Memory B cell (primary cell): ENCODE data around the gene COL18A1.

Experiments used
- ATAC-seq: fragments of 150-1000 bp; cut with Tn5 transposase; 2 replicates; pipeline ENCODE4 v1.10.0; 2021; ENCODE audit warnings: low read depth, mild to moderate bottlenecking, moderate library complexity
- DNase-seq, 2 donors: peaks; one replicate each; pipeline ENCODE4 v3.0.0; 2022; ENCODE audit warnings: low spot score in 2 of 2
- H3K27ac Mint-ChIP-seq: one replicate; pipeline ENCODE4 v1.8.0; 2022; ENCODE audit warnings: mild to moderate bottlenecking, moderate library complexity, mixed read lengths
- H3K27me3 Mint-ChIP-seq: one replicate; pipeline ENCODE4 v1.8.0; 2022; ENCODE audit warnings: mixed read lengths
- H3K36me3 Mint-ChIP-seq: one replicate; pipeline ENCODE4 v1.8.0; 2022; ENCODE audit warnings: mild to moderate bottlenecking, mixed read lengths
- H3K4me1 Mint-ChIP-seq: one replicate; pipeline ENCODE4 v1.8.0; 2022; ENCODE audit warnings: mixed read lengths
- H3K4me3 Mint-ChIP-seq: one replicate; pipeline ENCODE4 v1.8.0; 2022; ENCODE audit warnings: mild to moderate bottlenecking, moderate library complexity, mixed read lengths
- H3K9me3 Mint-ChIP-seq: one replicate; pipeline ENCODE4 v1.8.0; 2022; ENCODE audit warnings: mixed read lengths

Gene COL18A1

DNA sequence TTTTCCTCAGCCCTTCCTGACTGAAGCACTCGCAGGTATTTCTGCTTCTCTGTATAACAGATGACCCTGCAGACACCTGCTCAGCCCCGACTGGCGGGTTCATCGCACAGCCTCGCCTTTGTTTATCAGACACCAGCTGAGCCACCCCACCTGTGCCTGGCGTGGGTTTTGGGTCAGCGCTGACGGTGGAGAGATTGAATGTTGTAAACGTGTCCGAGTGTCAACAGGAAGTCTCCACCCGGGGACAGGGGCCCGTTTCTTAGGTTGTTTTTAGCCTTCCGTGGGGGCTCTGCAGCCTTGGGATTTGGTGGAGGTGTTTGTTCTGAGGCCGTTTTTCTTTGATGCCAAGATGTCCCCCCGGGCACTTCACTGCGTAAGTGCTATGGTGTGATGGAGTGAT lies 60.1 kb downstream of the COL18A1 start:
- Mint-ChIP-seq H3K27me3 (peaks cover 11% of the 10 kb centered on the region), H3K4me1 (peaks cover 10% of the 10 kb centered on the region), H3K9me3 (peaks cover 11% of the 10 kb centered on the region), H3K36me3 (peaks cover 2% of the 10 kb centered on the region), H3K4me3 (peak overlapping the region; percentile 83), H3K27ac (peak overlapping the region; percentile 86)
- ATAC-seq (peak; percentile 74), DNase-seq (no peak)

GRCh38 chr21:45465611-45466329 lies 60.8 kb downstream of the COL18A1 start:
- DNase-seq (no peak), ATAC-seq (no peak)
- H3K4me3 Mint-ChIP-seq, result peak overlapping the region; percentile 83
- H3K4me1 Mint-ChIP-seq, result peaks cover 10% of the 10 kb centered on the region
- H3K27me3 Mint-ChIP-seq, result peaks cover 8% of the 10 kb centered on the region
- H3K36me3 Mint-ChIP-seq, result peaks cover 2% of the 10 kb centered on the region
- peaks cover 11% of the 10 kb centered on the region for H3K9me3 Mint-ChIP-seq
- H3K27ac Mint-ChIP-seq, result peak overlapping the region; percentile 86

- Mint-ChIP-seq H3K27ac (no peak overlapping the region), H3K27me3 (peaks cover 6% of the 10 kb centered on the region), H3K4me1 (peaks cover 14% of the 10 kb centered on the region), H3K9me3 (peaks cover 9% of the 10 kb centered on the region), H3K36me3 (peaks cover 2% of the 10 kb centered on the region), H3K4me3 (peak overlapping the region; percentile 83)
- DNase-seq (no peak), ATAC-seq (no peak)
Observed at GRCh38 chr21:45466330-45467220, 61.6 kb downstream of the COL18A1 start.

GRCh38 chr21:45467221-45467779 lies 62.3 kb downstream of the COL18A1 start:
- Mint-ChIP-seq H3K27me3 (peaks cover 6% of the 10 kb centered on the region), H3K4me1 (peaks cover 14% of the 10 kb centered on the region), H3K36me3 (peaks cover 2% of the 10 kb centered on the region), H3K4me3 (no peak overlapping the region), H3K27ac (no peak overlapping the region), H3K9me3 (peaks cover 4% of the 10 kb centered on the region)
- ATAC-seq (no peak), DNase-seq (no peak)

DNA sequence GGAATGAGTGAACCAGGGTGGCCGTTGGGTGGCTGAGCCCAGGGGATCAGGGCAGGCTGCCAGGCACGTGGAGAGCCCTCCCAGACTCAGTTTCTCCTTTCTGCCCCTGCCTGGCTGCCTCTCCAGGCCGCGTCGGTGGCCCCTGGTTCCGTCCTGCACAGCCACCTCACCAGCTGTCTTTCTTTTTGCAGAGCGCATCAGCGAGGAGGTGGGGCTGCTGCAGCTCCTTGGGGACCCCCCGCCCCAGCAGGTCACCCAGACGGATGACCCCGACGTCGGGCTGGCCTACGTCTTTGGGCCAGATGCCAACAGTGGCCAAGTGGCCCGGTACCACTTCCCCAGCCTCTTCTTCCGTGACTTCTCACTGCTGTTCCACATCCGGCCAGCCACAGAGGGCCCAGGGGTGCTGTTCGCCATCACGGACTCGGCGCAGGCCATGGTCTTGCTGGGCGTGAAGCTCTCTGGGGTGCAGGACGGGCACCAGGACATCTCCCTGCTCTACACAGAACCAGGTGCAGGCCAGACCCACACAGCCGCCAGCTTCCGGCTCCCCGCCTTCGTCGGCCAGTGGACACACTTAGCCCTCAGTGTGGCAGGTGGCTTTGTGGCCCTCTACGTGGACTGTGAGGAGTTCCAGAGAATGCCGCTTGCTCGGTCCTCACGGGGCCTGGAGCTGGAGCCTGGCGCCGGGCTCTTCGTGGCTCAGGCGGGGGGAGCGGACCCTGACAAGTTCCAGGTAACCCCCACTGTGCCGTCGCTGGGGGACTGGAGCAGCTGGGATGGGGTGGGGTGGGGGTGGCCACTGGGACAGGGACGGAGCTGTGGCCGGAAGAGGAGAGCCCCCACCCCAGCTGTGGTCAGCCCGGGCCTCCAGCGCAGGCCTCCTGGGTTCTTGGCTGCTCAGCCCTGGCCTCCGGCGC lies 63.3 kb downstream of the COL18A1 start:
- ATAC-seq (no peak), DNase-seq (no peak)
- Mint-ChIP-seq H3K4me1 (peaks cover 14% of the 10 kb centered on the region), H3K9me3 (no peaks in the 10 kb centered on the region), H3K4me3 (no peak overlapping the region), H3K27me3 (peaks cover 6% of the 10 kb centered on the region), H3K27ac (no peak overlapping the region), H3K36me3 (peaks cover 2% of the 10 kb centered on the region)

DNA sequence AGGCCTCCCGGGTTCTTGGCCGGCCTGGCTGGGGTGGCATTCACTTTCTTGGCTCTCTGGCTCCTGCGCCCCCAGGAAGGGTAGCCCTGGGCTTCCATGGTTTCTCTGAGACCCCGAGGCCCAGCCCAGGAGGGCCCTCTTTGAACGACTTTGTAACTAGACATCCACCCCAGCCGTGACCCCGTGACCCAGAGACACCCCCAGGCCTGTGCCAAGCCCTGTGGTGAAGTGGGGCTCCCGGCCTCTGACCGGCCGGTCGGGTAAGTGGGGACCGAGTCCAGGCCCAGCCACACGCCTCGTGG lies 64.0 kb downstream of the COL18A1 start:
- ATAC-seq (no peak), DNase-seq (no peak)
- Mint-ChIP-seq H3K27ac (no peak overlapping the region), H3K9me3 (no peaks in the 10 kb centered on the region), H3K36me3 (peaks cover 2% of the 10 kb centered on the region), H3K4me1 (peaks cover 14% of the 10 kb centered on the region), H3K4me3 (no peak overlapping the region), H3K27me3 (peaks cover 6% of the 10 kb centered on the region)

GRCh38 chr21:45469273-45470086 lies 64.5 kb downstream of the COL18A1 start:
- no peak overlapping the region for H3K27ac Mint-ChIP-seq
- H3K27me3 Mint-ChIP-seq, result peaks cover 10% of the 10 kb centered on the region
- H3K4me3 Mint-ChIP-seq, result no peak overlapping the region
- H3K9me3 Mint-ChIP-seq, result no peaks in the 10 kb centered on the region
- DNase-seq (no peak), ATAC-seq (no peak)
- peaks cover 18% of the 10 kb centered on the region for H3K4me1 Mint-ChIP-seq
- peaks cover 5% of the 10 kb centered on the region for H3K36me3 Mint-ChIP-seq

DNA sequence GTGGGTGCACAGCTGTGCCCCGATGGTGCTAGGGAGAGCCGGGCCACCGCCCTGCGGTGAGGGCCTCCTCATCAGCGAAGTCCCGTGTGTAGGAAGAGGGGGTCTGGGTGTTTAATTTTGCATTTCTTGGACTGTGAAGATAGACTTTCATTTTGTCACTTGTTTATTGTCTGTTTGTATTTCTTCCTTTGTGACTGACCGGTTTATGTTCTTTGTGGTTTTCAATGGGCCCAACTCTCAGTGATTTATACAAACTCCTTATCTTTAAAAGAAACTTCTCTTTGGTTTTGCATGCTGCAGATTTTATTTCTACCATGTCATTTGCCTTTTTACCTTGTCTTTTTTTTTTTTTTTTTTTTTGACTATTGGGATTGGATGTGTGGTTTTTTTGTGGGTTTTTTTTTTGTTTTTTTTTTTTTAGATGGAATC lies 65.1 kb downstream of the COL18A1 start:
- peaks cover 4% of the 10 kb centered on the region for H3K36me3 Mint-ChIP-seq
- DNase-seq (no peak), ATAC-seq (no peak)
- H3K27me3 Mint-ChIP-seq, result peaks cover 8% of the 10 kb centered on the region
- no peak overlapping the region for H3K4me3 Mint-ChIP-seq
- H3K9me3 Mint-ChIP-seq, result no peaks in the 10 kb centered on the region
- H3K27ac Mint-ChIP-seq, result no peak overlapping the region
- peaks cover 12% of the 10 kb centered on the region for H3K4me1 Mint-ChIP-seq

DNA sequence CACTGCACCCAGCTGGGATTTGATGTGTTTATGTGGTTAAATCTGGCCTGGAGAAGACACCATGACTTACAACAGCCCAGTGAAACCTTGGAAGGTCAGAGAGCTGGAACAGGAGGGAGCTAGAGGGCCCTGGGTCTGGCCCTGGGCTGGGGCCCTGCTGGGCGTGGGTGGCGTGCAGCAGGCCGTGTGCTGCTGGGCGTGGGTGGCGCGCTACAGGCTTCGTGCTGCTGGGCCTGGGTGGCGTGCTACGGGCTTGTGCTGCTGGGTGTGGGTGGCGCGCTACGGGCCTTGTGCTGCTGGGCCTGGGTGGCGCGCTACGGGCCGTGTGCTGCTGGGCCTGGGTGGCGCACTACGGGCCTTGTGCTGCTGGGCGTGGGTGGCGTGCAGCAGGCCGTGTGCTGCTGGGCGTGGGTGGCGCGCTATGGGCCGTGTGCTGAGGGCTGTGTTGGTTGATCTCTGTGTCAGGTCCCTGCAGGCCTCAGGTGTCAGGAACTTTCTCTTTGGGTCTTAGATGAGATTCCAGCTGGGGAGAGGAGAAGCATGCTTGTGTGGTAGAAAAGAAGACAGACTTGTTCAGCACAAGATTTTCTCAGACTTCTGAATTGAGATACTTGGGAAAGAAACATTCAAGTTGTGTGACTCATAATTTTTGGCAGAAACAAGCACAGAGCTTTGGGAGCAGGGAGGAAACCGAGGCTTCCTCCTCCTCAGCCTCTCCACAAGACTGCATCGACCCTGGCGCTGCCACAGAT lies 66.0 kb downstream of the COL18A1 start:
- no peak for DNase-seq
- Mint-ChIP-seq H3K9me3 (no peaks in the 10 kb centered on the region), H3K36me3 (peaks cover 4% of the 10 kb centered on the region), H3K4me1 (peaks cover 9% of the 10 kb centered on the region), H3K27me3 (peaks cover 4% of the 10 kb centered on the region), H3K4me3 (peak overlapping the region; percentile 32), H3K27ac (no peak overlapping the region)
- ATAC-seq, result peak; percentile 78

DNA sequence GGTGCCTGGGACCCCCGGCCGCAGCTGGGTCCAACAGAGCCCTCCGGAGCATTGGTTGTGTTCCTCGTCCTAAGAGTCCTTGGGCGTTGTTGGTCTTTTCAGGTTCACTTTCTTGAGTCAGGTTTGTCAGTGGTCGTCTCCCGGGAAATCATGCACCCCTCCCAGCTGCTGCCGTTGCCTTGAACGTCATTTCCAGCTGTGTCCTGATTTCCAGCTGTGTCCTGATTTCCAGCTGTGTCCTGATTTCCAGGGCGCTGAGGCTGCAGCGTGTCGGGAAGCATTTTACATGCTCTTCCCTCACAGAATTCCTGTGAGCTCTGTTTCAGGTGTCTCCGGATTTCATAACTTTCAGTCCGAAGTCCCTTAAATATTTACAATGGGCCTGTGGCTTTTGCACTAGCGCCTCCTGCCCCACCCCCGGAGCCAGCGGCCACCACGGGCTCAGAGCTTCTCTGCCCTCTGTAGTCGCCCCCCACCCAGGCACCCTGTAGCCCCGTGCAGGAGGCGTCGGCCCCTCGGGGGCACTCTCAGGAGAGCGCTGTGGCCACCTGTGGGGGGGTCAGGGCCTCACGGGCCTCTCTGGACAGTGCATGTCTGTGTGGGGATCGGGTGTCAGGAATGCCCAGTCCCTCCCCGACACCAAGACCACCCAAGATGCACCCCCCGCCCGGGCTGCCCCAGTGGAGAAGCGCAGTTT lies 66.7 kb downstream of the COL18A1 start:
- ATAC-seq (no peak), DNase-seq (no peak)
- H3K36me3 Mint-ChIP-seq, result peaks cover 4% of the 10 kb centered on the region
- no peak overlapping the region for H3K4me3 Mint-ChIP-seq
- peaks cover 12% of the 10 kb centered on the region for H3K4me1 Mint-ChIP-seq
- H3K27me3 Mint-ChIP-seq, result peaks cover 8% of the 10 kb centered on the region
- no peak overlapping the region for H3K27ac Mint-ChIP-seq
- H3K9me3 Mint-ChIP-seq, result no peaks in the 10 kb centered on the region

GRCh38 chr21:45472445-45473365 lies 67.7 kb downstream of the COL18A1 start:
- Mint-ChIP-seq H3K9me3 (no peaks in the 10 kb centered on the region), H3K4me1 (peaks cover 14% of the 10 kb centered on the region), H3K27ac (no peak overlapping the region), H3K4me3 (no peak overlapping the region), H3K27me3 (peaks cover 9% of the 10 kb centered on the region), H3K36me3 (peaks cover 4% of the 10 kb centered on the region)
- DNase-seq, result no peak
- ATAC-seq, result no peak
